GM12801 (cell line): Measurements from ENCODE around the gene RNF44.

ENCODE experiments used
- CTCF ChIP-seq: IDR thresholded peaks from one replicate; pipeline ENCODE4 v1.5.1; 2011; ENCODE audit warnings: control low read depth; ENCODE audit not compliant: insufficient read length; ENCODE audit errors: extremely low read depth

RNF44 gene

GRCh38 chr5:176537554-176538229 lies 490 bp upstream of the RNF44 start:
- TF ChIP-seq CTCF = no peak

GRCh38 chr5:176536132-176536901 lies 885 bp downstream of the RNF44 start:
- TF ChIP-seq CTCF = no peak

- no peak for TF ChIP-seq CTCF
Observed at GRCh38 chr5:176535664-176536131, 1.5 kb downstream of the RNF44 start.

GRCh38 chr5:176535101-176535663 lies 2.0 kb downstream of the RNF44 start:
- no peak for TF ChIP-seq CTCF

GRCh38 chr5:176534640-176535039 lies 2.6 kb downstream of the RNF44 start:
- no peak for TF ChIP-seq CTCF

GRCh38 chr5:176533894-176534611 lies 3.1 kb downstream of the RNF44 start:
- no peak for TF ChIP-seq CTCF

GRCh38 chr5:176533390-176533789 lies 3.8 kb downstream of the RNF44 start:
- no peak for TF ChIP-seq CTCF
